Limb (tissue), 2 donors: Measurements from ENCODE around the gene CPNE5.

Source experiments
- DNase-seq, 2 donors: peaks; one replicate each; pipeline ENCODE4 v3.0.0-alpha.2; 2016; ENCODE audit errors: extremely low spot score in 2 of 2

The CPNE5 gene

GRCh38 chr6:36838896-36839748 lies at the start of gene CPNE5:
Gene CPNE5 (minus strand): TSS chr6:36839444. CDS start chr6:36839377, 67 bp downstream.
- DNase-seq: peak; percentile 29 to 79

- no peak for DNase-seq
These were observed 48.9 kb upstream of the CPNE5 start for GRCh38 chr6:36888115-36888643.

DNA sequence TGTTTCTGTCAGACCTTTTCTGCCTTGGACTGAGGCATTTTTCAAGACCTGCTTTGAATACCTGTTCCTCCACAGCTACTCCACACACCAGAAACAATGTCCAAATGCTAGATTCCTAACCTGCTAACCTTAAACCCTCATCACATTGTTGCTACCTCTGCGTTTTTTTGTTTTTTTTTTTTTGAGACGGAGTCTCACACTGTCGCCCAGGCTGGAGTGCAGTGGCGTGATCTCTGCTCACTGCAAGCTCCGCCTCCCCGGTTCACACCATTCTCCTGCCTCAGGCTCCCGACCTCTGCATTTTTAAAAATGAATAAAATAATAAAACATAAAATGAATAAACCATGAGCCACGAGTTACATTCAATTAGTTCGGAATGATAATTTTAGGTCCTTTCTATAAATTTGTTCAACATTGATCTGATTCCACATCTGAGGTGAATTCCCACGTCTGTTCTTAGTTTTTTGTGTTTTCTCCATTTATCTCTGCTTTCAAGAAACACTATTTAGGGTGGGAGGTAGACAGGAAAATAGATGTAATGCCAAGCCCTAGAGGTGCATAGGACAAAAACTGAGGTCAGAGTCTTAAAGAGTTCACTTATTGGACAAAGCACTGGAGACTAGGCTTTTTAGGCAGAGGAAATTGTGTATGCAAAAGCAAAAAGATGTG lies 47.8 kb upstream of the CPNE5 start:
- no peak for DNase-seq

DNA sequence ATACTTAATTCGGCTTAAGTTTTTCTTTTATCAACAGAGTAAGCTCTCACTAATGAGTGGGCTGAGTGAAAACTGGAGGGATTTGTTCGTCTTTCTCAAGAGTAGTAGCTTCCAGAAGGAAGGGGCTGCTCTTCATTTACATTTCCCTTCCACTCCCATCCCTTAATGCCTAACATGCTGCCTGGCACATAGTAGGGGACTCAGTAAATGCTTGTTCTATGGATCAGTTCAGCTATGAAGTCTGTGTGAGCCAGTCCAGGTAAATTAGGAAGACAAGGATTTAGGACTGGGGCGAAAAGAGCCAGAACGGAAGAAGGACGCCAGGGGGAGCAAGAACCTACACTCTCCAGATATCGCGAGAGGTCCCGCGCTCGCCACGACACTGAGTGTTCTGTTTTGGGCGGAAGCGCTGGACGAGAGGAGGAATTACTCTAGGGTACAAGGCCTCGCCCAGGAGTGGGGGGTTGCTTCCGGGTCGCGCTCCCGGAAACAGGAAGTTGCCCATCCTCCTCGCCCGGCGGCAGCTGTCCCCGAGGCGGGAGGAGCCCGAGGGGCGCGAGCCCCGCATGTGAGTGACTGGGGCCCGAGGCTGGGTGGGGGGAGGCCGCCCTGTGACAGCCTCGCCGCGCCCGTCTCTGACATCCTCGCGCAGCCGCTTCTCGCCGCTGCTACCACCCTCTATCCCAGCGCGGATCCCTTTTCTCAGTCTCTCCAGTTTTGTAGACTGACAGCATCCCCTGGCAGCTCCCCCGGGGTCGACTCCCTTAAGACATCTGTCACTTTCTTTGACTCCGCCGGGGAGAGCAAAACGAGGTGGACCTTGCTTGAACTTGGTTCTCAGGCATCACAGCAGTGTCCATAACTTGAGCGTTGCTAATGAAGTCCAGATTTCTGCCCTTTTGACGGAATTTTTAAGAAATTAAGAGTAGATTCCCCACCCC lies 46.5 kb upstream of the CPNE5 start, which contains the start of gene C6orf89:
TSS of gene C6orf89 (plus strand) at position 492 of the 941 bp plus-strand sequence. CDS start 13,493 bp downstream, outside the sequence.
- peak; percentile 97 to 98 for DNase-seq

- no peak for DNase-seq
These were observed 45.4 kb upstream of the CPNE5 start for GRCh38 chr6:36884610-36885009.

GRCh38 chr6:36875250-36875633 lies 36.0 kb upstream of the CPNE5 start:
- no peak for DNase-seq

GRCh38 chr6:36874443-36875249 lies 35.4 kb upstream of the CPNE5 start, which contains the start of gene PPIL1:
Gene PPIL1 (minus strand): TSS chr6:36874803. CDS start chr6:36874772, 31 bp downstream.
- DNase-seq: peak; percentile 94

- DNase-seq: no peak
These were observed 34.6 kb upstream of the CPNE5 start for GRCh38 chr6:36873612-36874442.

DNA sequence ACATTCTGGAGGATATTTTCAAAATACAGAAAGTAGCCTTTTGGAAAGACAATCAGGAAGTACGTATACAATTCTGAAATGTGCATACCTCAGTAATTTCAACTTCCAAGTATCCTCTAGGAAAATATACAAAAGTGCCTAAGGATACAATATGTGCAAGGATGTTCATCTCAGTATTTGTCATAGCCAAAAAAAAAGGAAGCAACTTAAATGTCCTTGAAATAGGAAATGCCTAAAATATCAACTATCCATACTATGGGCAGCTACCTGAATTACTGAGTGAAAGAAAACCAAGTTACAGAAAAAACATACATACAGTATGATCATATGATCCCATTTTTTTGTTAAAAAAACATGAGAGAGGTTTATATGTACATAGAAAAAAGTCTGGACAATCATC lies 33.9 kb upstream of the CPNE5 start:
- DNase-seq: no peak

- no peak for DNase-seq
These were observed 32.4 kb upstream of the CPNE5 start for GRCh38 chr6:36871686-36872085.

DNA sequence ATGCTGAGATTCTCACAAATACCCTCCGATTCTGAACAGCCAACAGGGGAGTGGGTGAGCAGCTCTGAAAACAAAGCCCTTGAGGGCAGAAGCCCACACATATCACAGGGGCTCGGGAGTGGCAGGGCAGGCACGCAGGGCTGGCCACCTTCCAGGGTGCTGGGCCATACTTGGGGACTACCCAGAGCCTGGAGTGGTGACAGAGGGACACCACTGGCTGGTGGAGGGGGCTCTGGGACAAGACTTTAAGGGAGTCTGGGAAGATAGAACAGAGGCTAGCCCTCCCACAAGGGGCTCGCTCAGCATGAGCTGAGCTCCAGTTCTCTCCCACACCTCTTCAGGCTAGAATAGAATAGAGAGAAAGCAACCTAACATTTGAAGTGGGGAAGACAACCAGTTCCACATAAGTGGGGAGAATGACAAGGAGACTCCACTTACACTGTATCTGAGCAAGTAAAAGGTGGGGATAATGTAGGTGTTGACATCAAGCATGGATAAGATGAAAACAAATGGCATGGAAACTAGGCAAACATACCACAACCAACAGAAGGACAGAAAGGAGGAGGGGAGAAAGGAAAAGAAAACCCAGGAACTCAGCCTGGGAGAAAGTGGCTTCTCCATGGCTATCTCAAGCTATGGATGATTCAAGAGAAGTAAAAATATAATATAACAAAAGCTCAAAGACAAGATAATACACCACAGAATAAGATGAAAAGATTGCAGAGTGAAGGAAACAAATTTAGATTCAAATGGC lies 28.4 kb upstream of the CPNE5 start:
- DNase-seq: no peak

DNA sequence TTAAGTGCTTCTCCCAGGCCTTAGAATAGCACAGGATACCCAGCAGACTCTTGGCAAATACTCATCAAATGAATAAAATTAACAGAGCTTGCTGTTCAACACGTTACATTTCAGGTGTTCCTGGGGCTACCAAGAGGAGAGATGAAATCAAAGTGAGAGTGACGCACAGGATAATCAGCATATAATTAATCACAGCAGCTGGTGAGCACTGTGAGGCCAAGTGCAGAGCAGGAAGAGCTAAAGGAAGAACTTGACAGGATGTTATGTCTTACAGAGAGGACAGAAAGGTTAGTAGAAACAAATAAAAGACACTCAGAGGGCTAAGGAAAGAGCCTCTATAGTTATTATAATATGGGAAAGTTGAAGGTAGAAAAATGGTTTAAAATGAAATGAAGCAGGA lies 26.6 kb upstream of the CPNE5 start:
- no peak for DNase-seq

DNA sequence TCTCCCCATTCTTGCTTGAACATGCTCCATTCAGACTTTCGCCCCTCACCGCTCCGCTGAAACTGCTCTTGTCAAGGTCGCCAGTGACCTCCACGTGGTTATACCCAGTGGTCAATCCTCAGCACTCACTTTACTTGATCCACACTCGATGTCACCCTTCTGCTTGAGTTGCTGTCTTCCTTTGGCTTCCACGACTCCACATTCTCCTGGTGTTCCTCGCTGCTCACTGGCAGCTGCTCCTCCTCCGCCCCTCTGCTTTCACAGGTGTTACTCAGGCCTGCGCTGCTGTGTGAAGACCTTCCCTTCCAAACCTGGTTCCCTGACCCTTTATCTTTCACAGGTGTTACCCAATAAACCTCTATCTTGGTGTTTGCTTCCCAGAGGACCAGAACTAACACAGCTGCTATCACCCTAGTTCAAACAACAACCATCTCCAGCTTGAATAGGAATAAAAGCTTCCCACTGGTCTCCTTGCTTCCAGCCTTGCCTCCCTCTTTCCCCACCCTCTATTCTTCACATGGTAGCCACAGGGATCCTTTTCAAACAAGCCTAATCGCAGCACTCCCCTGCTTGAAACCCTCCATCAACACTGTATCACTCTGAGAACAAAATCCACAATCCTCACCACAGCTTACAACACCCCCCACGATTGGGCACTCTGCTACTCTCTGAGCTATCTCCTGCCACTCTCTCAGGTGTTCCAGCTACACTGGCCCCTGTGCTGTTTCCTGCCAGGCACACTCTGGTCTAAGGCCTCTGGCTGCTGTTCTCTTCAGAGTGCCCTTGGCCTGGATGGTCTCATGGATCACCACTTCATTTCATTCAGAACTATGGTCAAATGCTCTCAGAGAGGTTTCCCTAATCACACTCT lies 24.7 kb upstream of the CPNE5 start:
- DNase-seq: no peak

DNA sequence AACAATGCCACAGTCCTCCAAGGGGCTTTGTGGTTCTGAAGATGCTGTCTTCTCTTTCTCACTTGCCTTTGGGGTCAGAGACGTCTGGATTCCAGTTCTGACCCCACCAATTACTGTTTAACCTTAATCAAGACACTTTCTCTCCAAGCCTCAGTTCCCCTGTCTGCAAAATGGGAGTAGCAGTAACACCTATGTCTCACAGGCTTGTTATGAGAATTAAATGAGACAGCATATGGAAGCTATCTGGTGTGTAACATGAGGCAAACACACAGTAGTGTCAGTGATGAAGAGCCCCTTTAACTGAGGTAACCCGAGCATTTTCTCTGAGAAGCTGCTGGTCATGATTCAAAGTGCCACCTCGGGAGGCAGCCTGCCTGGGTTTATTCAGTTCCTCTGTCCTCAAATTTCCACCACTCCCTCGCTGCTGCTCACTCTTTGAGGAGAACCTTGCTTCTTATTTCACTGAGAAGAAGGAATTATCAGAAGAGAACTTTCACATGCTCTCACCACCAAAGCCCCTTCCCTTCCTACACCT lies 23.7 kb upstream of the CPNE5 start:
- DNase-seq: no peak

GRCh38 chr6:36862164-36862847 lies 23.1 kb upstream of the CPNE5 start:
- DNase-seq: no peak

- DNase-seq: no peak
These were observed 20.9 kb upstream of the CPNE5 start for GRCh38 chr6:36860126-36860525.

DNA sequence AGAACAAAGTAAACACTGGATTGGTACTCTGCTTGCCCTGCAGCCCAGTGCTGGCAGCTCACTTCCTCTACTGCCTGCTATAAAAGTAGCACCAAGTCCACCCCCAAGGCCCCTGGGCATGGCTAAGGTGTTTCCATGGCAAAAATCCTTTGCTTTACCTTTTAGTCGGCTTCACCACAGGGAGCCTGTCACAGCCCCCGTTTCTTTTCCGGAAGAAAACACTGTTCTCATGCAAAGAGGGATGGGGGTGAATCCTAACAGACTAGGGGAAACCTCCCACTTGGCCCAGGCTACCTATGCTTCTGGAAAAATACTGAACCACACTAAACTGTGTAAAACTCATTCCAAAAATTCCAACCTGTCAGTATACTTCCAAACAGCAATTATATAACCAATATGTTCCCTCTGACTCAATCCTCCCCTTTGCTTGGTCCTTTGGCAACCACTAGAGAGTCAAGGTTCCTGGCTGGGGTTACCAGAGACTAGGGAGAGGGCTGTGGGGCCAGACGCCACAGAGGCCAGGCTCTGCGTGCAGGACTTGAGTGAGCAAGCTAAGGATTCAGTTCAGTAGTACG lies 19.2 kb upstream of the CPNE5 start:
- no peak for DNase-seq
